ENCODE measurements around the gene KRT82.

The KRT82 gene

DNA sequence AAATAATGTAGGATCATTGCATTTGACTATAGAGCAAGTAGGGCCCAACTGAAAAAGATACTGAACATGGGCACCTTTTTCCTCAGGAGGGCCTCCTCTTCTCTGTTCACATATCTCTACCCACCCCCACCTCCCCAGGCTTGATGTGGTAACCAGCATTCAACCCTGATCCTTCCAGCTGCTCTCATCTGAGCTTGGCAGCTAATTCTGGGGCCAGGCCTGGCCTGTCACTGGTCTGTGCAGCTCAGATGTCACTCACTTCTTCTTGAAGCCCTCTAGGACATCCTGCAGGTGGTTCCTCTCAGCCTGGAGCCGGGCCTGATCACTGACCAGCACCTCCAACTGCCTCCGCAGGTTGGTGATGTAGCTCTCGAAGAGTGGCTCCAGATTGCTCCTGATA is 22.8 kb downstream of the KRT82 start:
- no peak for DNase-seq (ENCODE audit: low spot score)

DNA sequence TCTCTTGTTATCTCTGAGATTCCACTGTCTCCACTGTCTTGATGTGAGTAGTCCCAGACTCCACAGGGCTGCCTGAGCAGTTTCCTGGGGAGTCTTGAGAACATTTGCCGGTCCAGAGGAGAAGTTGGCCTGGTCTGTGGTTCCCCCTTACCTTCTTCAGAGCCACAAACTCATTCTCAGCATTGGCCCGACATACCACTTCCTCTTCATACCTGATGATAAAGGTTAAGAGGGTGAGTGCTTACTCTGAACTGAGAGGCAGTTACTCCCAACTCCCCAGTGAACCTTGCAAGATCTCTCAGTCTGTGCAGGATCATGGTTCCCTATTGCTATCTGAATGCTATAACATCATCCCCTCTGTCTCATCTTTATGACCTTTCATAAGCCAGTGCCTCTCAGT is 23.3 kb downstream of the KRT82 start:
- no peak for DNase-seq (ENCODE audit: low spot score)

DNA sequence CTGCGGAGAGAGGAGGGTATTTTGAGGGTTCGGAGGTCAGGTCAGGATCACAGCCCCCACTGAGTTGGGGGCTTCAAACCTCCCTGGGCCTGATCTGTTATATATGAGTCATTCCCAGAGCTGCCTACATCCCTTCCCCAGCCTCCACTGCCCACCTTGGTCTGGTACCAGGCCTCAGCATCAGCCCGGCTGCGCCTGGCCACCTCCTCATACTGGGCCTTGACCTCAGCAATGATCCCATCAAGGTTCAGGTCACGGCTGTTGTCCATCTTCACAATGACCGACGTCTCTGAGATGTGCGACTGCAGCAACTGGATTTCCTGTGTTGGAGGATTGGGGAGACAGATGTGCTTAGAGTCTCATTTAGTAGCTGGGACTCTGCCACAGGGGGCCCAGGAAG is 24.9 kb downstream of the KRT82 start:
- DNase-seq (ENCODE audit: low spot score) = no peak

DNA sequence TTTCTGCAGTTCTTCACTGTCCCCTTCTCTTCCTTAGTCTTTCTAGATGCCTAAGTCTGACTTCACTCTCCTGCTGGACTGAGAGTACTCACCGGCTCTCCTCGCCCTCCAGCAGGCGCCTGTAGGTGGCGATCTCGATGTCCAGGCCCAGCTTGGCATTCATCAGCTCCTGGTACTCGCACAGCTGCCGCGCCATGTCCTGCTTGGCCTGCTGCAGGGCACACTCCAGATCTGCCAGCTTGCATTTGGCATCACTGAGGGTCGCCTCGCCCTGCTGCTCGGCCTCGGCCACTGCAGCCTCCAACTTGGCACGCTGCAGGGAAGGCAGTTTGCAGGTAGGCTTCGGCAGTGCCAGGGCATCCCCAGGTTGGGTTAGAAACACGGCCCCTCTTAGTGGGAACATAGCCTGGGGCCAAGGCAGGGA is 25.9 kb downstream of the KRT82 start:
- DNase-seq (ENCODE audit: low spot score) = no peak

DNA sequence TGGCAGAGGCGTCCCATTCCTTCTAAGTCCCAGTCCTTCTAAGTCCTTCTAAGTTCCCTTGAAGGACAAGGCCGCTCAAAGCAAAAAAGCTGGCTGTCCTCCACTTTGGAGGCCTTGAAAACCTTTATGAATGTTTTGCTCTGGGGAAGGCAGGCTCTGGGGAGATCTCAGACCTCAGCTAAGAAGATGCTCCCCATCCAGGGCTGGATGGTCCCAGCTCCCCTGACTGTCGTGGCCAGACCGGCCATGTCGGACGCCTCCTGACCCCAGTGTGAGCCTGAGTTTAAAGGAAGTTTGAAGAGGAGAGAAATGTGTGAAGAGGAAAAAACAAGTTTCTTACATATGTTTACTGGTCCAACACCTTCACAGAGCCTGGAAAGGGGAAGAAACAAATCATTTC is 26.6 kb downstream of the KRT82 start:
- DNase-seq (ENCODE audit: low spot score) = no peak

DNA sequence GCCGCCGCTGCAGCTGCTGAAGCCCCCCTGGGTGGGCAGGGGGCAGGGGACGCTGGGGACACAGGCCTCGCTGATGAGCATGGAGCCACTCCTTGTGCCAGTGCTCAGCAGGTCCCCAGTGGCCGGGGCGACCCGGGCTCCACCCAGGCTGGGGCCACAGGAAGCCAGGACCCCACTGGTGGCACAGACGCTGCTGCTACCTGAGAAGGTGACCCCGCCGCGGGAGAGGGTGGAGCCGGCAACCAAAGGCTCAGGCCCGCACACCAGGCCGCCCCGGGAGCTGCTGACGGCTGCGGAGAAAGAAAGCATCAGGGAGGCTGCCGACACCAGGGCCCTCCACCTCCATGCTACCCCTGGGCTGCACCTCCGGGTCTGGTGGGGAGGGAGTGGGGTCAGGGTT is 28.0 kb downstream of the KRT82 start:
- no peak for DNase-seq (ENCODE audit: low spot score)

DNA sequence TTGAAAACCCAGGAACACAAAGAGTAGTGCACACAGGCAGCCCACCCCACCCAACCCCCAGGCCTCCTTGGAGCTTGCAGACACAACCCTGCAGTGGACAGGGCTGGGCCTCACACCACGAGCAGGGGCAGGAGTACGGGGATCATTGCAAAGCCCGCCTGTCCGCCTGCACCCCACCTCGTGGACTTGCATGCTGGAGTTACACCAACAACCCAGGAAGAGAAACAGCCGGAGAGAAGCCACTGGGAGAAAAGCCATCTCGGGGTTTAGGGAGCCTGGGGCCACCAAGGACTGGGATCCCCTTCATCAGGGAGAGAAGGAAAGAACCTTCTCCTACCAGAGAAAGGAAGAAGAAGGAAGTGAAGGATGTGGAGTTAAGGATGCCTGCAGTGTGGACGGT is 28.9 kb downstream of the KRT82 start:
- DNase-seq (ENCODE audit: low spot score) = no peak

DNA sequence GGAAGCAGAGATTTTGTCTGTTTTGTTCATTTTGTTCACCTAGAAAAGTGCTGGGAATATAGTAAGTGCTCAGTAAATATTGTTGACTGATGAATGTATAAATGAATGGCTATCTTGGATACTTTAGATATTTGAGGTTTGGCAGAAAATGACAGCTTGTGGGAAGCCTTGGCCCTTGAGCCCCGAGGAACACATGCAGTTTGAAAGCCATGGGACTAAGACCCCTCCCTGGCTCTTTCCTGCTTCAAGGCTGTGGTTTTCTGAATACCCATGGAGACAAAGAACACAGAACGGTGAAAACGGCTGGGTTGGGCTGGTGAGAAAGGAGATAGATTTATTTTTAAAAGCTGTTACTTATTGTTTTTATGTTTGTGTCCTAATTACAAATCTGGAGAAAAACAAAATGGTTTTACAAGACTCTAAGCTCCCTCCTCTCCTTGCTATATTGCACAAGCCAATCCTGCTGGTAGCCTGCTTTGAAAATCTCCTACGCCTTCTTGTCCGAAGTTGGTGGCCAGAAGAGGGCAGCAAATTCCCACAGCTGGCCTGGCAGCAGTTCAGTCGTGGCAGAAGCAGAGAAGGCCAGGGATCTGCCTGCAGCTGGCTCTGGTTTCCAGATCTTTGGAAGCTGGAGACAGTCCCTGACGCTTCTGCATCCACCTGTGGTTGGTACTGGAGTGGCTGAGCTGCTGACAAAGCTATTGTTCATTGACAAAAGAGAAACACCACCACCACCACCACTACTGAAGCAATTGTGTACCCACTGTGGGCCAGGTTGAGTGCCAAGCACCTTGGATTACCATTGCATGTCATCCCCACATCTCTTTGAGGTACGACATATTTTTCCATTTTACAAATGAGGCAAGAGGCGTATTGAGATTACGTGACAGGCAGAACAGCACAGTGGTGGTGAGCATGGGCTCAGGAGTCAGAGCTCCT is 33.6 kb downstream of the KRT82 start:
- DNase-seq (ENCODE audit: low spot score) = peak; percentile 52

DNA sequence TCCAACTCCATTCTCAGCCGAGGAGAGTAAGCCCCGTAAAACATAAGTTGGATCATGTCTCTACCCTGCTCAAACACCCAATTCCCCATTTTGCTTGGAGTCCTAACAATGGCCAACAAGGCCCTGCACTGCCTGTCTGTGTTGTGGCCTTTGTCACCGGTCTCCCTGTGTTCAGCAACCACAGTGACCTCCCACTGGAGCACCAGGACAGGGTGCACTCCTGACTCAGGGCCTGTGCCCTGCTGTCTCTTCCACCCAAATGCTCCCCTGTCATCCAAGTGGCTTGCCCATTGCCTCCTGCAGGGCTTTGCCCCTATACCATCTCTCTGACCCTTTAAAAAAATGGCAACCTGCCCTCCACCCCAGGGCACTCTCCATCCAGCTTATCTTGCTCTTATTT is 34.4 kb downstream of the KRT82 start:
- no peak for DNase-seq (ENCODE audit: low spot score)

DNA sequence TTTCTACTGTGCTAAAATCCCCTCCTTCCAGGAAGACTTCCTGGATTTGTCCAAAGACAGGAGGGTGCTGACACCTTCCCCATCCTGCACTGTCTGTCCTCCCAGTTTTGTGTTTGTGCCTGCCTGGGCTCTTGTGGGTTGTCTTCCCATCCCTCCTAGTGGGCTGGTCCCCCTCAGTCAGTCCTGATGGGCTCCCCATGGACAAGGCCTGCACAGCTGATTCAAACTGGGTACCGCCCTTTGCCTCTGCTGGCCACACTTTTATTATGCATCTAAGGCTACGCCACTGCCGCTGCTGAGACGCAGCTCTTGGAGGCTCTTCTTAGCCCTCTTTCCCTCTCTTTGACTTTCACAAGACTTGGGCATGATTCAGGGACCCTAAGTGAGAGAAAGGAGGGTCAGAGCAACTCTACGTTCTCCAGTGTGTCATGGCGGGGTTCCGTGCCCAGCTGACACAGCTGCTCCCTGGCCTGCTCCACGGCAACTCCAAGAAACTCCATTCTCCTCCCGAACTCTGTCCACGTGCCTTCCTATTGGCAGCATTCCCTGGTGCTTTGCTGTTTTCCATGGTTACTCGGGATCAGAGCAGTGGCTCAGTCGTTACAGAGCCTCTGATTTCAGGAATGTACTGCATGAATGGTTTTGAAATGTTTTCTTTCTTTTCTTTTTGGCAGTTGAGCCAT is 35.1 kb downstream of the KRT82 start:
- no peak for DNase-seq (ENCODE audit: low spot score)

DNA sequence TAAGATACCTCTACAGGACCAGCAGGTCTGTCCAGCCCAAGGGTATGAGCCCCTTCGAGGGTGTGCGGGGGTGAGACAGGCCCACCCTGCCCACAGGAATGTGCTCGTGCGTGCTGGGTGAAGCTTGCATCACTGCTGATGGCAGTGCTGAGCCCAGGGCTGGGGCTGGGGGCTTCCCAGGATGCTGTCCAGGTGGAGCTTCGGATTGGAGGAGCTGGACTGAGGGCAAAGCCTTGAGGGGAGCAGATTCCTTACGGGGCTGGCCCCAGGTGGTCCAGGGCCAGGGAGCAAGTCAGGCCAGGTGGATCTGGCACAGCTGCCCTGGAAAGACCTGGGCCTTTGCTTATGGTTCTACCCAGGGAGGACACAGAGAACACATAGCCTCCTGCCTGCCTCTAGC is 36.3 kb downstream of the KRT82 start:
- DNase-seq (ENCODE audit: low spot score) = no peak

DNA sequence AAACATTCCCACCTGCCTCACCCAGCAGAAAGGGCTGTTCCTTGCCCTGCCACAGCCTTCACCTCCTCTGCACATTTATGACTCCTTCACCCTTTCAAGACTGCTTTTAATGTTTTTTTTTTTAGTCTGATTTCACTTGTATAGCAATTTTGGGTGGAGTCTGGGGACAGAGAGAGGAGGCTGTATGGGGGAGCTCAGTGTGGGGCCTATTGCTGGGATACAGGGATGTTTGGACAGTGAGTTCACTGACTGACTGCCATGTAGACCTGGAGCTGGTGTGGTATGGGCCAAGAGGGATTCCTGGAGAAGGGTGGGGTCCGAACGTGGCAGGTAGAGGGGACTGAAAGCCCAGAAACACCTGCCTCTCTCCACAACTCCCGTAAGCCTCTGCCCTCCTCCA is 36.9 kb downstream of the KRT82 start:
- no peak for DNase-seq (ENCODE audit: low spot score)

DNA sequence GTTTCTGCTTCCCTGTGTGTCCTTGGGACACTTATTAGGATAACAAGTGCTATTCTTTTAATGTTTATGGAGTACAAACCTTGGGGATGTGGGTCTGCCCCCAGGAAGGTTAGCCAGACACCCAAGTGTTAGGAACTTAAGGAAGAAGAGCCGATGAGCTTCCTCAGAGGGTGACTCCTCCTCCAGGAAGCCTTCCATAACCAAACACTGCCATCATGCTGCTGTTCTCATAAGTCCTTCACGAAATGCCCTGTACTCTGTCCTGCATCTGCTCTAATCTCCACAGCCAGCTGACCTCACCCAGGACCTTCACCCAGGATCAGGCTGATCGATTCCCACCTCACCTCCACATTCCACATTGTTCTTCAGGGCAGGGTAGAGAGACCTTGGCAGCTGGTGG is 37.6 kb downstream of the KRT82 start:
- DNase-seq (ENCODE audit: low spot score) = no peak

DNA sequence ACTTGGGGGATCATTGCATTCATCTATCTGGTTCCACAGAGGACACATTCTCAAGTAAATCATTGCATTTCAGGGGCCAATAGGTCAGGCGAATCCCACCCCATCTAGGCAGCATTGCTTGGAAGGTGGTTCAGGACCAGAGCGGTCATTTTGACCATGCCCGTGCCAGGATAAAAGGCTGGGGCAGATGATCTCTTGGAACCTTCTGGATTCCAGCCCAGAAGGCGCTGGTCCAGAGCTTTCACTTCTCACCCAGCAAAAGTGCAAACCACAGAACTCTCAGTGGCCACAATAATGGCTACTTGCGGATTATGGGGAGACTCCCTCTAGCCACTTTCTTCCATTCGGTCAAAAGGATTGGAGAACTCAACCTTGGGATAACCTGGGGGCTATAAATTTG is 38.3 kb downstream of the KRT82 start:
- no peak for DNase-seq (ENCODE audit: low spot score)

DNA sequence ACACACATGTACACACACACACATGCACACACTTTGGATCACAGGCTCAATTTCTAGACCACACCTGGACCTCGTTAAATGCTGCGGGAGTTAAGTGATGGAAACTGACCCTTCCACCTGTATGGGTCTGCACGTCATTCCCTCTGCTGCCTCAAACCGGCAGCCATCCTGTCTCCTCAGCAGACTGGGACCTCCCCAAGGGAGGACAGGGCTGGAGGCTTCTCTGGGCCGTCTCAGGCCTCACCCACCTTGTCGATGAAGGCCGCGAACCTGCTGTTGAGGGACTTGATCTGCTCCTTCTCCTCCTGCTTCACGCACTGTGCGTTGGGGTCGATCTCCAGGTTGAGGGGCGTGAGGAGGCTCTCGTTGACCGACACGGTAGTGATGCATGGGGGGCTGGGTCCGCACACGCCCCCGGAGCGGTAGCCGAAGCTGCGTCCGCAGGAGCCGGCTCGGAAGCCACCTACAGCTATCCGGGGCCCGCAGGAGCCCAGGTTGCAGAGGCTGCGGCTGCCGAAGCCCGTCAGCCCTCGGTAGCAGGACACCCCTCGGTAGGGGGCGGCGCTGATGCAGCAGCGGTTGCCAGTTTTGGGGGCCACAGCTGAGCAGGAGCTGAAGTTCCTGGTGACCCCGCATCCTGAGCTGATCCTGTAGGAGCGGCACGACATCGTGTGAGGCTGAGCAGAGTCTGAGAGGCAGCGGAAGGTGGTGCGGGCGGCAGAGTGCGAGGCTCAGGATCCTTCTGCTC is 39.2 kb downstream of the KRT82 start, which contains the start of gene KRT85:
KRT85 (minus strand) TSS at position 744 of the 748 bp plus-strand sequence; CDS start at position 668, 76 bp downstream.
- DNase-seq (ENCODE audit: low spot score) = no peak

DNA sequence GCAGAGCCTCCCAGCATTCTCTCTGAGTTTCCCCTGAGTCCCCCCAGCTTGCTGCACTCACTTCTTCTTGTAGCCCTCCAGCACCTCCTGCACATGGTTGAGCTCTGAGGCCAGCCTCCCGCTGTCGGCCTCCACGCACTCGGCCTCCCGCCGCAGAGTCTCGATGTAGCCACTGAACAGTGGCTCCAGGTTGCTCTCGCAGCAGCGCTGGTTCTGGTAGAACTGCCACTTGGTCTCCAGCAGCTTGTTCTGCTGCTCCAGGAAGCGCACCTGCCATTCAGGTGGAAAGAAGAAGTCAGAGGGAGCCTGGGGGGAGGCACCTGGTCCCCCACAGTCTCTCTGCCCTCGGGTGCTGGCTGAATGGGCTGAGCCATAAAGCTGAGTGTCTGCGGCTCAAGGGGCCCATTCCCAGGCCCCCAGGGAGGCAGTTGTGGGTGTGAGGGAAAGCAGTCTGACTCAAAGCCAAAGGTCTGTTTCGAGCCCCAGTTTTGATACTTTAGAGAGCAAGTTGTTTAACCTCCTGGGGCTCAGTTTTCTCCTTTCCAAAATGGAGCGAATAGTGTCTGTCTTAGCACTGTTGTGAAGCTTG is 41.1 kb downstream of the KRT82 start:
- DNase-seq (ENCODE audit: low spot score) = no peak

DNA sequence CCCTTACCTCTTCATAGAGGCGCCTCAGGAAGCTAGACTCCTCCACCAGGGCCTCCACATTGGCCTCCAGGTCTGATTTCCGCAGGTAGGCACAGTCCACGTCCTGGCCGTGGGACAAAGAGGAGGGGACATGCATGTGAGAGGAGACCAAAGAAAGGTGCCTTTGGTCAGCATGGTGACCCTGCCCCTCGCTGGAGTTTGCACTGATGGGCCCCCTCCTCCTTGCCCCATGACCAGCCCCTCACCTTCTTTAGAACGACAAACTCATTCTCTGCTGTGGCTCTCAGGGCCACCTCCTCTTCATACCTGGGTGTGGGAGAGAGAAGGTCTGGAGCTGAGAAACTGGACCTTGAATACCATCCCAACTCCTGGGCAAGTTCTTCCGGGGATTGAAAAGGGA is 42.1 kb downstream of the KRT82 start:
- no peak for DNase-seq (ENCODE audit: low spot score)

DNA sequence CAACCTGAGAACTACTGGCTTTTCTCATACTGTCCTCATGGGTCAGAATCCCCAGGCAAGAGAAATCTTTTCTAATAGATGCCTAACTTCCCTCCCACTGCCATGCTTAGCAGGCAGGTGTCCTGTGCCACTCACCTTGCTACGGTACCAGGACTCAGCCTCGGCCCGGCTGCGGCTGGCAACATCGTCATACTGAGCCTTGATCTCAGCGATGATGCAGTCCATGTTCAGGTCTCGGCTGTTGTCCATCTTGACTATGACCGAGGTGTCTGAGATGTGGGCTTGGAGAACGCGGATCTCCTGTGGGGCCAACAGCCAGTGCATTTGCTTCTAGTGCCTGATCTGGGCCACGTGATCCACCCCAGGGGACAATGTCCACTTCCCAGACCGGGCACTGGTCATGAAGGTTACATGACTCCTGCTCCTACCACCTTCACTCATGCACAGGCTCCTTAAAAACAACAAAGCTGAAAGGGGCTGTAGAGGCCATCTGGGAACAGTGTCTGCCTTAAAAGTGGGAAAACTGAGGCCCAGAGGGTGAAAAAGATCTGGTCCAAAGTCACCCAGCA is 42.9 kb downstream of the KRT82 start:
- DNase-seq (ENCODE audit: low spot score) = no peak

DNA sequence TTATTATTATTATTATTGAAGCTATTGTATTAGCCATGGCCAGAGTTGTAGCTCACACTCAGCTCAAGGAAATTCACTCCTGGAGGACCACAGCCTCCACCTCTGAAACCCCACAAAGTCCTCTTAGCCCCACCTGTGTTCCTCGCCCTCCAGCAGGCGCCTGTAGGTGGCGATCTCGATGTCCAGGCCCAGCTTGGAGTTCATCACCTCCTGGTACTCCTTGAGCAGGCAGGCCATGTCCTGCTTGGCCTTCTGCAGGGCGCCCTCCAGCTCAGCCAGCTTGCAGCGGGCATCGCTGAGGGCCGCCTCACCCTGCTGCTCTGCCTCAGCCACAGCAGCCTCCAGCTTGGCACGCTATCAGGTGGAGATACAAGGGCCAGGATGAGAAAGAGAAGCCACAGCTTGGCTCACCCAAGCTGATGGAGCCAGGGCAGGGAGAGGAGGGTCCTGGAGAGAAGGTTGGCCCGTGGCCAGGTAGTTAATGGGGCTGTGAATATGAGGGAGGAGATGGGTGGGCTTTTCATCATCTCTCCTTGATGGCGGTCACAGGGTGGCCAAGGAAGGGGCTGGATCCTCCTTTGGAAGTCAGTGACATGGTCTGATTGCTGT is 43.9 kb downstream of the KRT82 start:
- no peak for DNase-seq (ENCODE audit: low spot score)

DNA sequence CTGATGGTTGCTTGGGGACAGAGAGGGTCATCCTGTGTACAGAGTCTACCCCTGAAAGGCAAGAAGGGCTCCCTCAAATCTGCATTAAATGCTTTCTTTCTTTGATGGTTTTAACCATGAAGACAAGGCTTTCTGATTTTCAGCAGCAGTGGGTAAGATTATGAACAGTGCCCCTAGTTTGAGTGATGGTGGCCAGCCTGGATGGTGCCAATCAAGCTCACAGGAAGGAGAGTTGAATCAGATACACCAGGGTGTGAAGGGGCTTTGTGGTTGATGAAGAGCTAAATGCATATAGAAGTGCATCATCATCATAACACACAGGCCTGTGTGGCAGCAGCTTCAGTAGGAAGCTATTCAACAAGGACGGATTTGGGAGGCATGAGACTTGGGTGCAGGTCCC is 44.6 kb downstream of the KRT82 start:
- DNase-seq (ENCODE audit: low spot score) = no peak

DNA sequence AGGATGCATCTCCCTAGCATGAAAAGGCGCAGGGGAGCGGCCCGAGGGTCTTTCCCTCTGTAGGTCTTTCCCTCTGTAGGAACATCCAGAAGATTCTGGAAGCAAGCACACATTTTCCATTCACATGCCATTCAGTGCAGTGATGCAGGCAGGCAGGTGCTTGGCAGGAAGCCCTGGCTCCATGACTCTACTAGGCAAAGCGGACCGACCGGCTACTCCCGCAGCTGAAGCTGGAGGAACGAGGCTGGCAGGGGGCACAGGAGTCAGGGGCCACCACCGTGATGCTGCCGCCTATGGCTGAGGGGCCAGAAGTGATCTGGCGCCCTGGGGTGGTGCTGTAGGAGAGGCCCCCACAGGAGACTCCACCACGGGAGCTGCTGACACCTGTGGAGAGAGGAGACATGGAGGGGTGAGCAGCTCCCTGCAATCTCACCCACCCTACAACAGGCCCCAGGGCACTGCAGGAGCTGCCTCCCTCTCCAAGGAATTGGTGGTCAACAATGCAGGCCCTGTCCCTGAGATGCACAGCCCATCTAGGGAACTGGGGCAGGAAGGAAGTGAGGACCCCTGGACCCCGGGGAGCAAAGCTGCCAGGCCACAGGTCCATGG is 45.4 kb downstream of the KRT82 start:
- no peak for DNase-seq (ENCODE audit: low spot score)
